Glutamatergic neuron (in vitro differentiated cells): ENCODE data around the gene RANBP17. TPM values are rescaled to one million over a fixed set of nuclear protein-coding genes. Genes with fewer than 3 reads are reported as not detected.

Experiments
- DNase-seq: peaks from one replicate; pipeline ENCODE4 v3.0.0; 2022
- H3K27ac Mint-ChIP-seq: one replicate; pipeline ENCODE4 v1.8.0; 2020; ENCODE audit warnings: mild to moderate bottlenecking, mixed read lengths, inconsistent platforms; ENCODE audit not compliant: unreplicated experiment
- H3K27me3 Mint-ChIP-seq: one replicate; pipeline ENCODE4 v1.8.0; 2020; ENCODE audit warnings: mild to moderate bottlenecking, moderate library complexity, mixed read lengths, inconsistent platforms; ENCODE audit not compliant: unreplicated experiment
- H3K36me3 Mint-ChIP-seq: one replicate; pipeline ENCODE4 v1.8.0; 2020; ENCODE audit warnings: mild to moderate bottlenecking, mixed read lengths, inconsistent platforms; ENCODE audit not compliant: unreplicated experiment
- H3K4me1 Mint-ChIP-seq: one replicate; pipeline ENCODE4 v1.8.0; 2020; ENCODE audit warnings: mild to moderate bottlenecking, low read depth, mixed read lengths, inconsistent platforms; ENCODE audit not compliant: unreplicated experiment
- H3K4me3 Mint-ChIP-seq: one replicate; pipeline ENCODE4 v1.8.0; 2020; ENCODE audit warnings: mild to moderate bottlenecking, mixed read lengths, inconsistent platforms; ENCODE audit not compliant: unreplicated experiment
- H3K9me3 Mint-ChIP-seq: one replicate; pipeline ENCODE4 v1.8.0; 2020; ENCODE audit warnings: mild to moderate bottlenecking, moderate library complexity, mixed read lengths, inconsistent platforms; ENCODE audit not compliant: unreplicated experiment
- CTCF ChIP-seq: fragments of 200-600 bp; sonication (generic); IDR thresholded peaks from one replicate; pipeline ENCODE4 v1.5.0; 2021; ENCODE audit not compliant: partially characterized antibody, unreplicated experiment
- total RNA-seq: library from RNA; stranded (reverse); fragmentation: NEBNext Ultra II Directional; extraction: Animal tissue kit (Norgen Biotek cat#: 25700); gene quantifications from one replicate; pipeline ENCODE4 v1.2.1, GENCODE V29; 2021; ENCODE audit not compliant: unreplicated experiment

The RANBP17 gene
- total RNA-seq, 1 donor from 2014 or later, result 25.7 TPM

- no peaks in the 10 kb centered on the region for H3K9me3 Mint-ChIP-seq
- no peaks in the 10 kb centered on the region for H3K4me1 Mint-ChIP-seq
- H3K27me3 Mint-ChIP-seq, result no peaks in the 10 kb centered on the region
- H3K4me3 Mint-ChIP-seq, result no peak overlapping the region
- no peak for TF ChIP-seq CTCF
- H3K36me3 Mint-ChIP-seq, result no peaks in the 10 kb centered on the region
- no peak overlapping the region for H3K27ac Mint-ChIP-seq
- DNase-seq, result no peak
Observed at GRCh38 chr5:170886210-170886894, 24.5 kb downstream of the RANBP17 start.

GRCh38 chr5:170892196-170892595 is 30.4 kb downstream of the RANBP17 start:
- no peaks in the 10 kb centered on the region for H3K9me3 Mint-ChIP-seq
- TF ChIP-seq CTCF, result no peak
- DNase-seq, result no peak
- no peak overlapping the region for H3K27ac Mint-ChIP-seq
- H3K4me1 Mint-ChIP-seq, result no peaks in the 10 kb centered on the region
- no peaks in the 10 kb centered on the region for H3K27me3 Mint-ChIP-seq
- no peaks in the 10 kb centered on the region for H3K36me3 Mint-ChIP-seq
- H3K4me3 Mint-ChIP-seq, result no peak overlapping the region

GRCh38 chr5:170894665-170895064 is 32.8 kb downstream of the RANBP17 start:
- Mint-ChIP-seq H3K9me3 (no peaks in the 10 kb centered on the region), H3K36me3 (peaks cover 12% of the 10 kb centered on the region), H3K4me3 (no peak overlapping the region), H3K27ac (no peak overlapping the region), H3K27me3 (no peaks in the 10 kb centered on the region), H3K4me1 (no peaks in the 10 kb centered on the region)
- TF ChIP-seq CTCF, result no peak
- DNase-seq, result no peak

GRCh38 chr5:170896779-170897178 is 35.0 kb downstream of the RANBP17 start:
- Mint-ChIP-seq H3K9me3 (peaks cover 5% of the 10 kb centered on the region), H3K27ac (no peak overlapping the region), H3K4me1 (no peaks in the 10 kb centered on the region), H3K4me3 (no peak overlapping the region), H3K36me3 (peaks cover 26% of the 10 kb centered on the region), H3K27me3 (no peaks in the 10 kb centered on the region)
- peak; percentile 66 for DNase-seq
- peak; percentile 46 for TF ChIP-seq CTCF

- Mint-ChIP-seq H3K27me3 (no peaks in the 10 kb centered on the region), H3K9me3 (peaks cover 5% of the 10 kb centered on the region), H3K36me3 (peaks cover 24% of the 10 kb centered on the region), H3K27ac (no peak overlapping the region), H3K4me3 (no peak overlapping the region), H3K4me1 (no peaks in the 10 kb centered on the region)
- no peak for DNase-seq
- TF ChIP-seq CTCF, result no peak
Observed at GRCh38 chr5:170903075-170903474, 41.3 kb downstream of the RANBP17 start.
